Measurements from ENCODE around the gene HNMT.
"Not testable (repeated sequence)": the region's sequence is repeated elsewhere in the genome, so short reads cannot be mapped to it uniquely, and the experiment has no call there.

Gene HNMT

DNA sequence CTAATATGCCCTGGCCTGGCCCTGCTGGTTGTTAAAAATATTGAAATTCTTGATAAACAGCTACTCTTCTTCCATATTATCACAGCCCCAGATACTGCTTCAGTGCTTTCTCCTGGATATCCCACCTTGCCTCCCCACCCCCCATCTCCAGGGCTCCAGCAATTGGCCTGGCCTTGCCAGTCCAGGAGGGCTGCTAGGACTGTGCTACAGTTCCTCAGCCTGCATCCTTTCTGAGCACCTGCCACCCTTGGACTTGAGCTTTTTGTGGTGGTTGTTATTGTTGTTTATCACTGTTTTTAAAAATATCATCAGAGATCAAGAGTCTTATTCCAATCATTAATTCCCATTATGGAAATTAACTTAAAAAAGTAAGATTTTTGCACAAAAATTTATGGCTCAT is 13.5 kb downstream of the HNMT start:
- DNase-seq = no peak

DNA sequence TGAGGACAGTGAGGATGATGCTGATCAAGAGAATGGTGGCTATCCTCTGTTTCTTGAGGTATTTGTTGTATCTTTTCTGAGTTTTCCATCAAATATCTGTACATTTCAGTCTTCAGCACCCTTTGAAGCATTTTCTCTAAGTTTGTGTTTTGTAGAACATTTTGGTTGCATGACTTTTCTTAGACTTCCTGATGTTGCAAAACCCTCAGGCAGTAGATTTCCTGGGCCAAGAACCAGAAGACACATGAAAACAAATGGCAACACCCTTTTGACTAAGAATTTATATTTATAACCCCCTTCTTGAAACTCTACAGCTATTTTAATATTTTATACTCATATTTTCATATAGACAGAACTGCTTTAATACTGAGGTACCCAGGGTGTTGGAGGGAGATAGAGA is 16.2 kb downstream of the HNMT start:
- no peak for DNase-seq

DNA sequence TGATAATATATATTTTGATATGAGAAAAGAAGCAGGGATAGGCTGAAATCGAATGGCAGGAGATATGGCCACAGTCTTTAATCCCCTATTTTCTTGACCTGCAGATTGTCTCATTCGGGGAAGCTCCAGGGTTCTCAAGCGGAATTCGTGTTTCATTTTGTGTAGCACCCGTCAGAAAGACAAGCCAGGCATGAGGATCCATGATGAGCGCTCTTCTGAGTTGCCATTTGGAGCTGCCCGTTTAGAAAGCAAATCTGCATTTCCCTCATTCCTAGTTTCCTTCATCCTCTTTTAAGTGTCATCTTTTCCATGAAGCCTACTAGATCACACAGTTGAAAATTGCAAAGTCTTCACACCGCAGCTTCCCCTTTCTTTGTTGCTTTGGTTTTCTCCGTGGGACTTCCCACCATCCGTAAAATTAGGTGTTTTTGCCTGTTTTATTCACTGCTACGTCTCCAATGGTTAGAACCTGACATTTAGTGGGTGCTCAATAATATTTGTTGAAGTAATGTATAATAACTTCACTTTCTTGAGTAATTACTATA is 16.9 kb downstream of the HNMT start:
- DNase-seq = no peak

DNA sequence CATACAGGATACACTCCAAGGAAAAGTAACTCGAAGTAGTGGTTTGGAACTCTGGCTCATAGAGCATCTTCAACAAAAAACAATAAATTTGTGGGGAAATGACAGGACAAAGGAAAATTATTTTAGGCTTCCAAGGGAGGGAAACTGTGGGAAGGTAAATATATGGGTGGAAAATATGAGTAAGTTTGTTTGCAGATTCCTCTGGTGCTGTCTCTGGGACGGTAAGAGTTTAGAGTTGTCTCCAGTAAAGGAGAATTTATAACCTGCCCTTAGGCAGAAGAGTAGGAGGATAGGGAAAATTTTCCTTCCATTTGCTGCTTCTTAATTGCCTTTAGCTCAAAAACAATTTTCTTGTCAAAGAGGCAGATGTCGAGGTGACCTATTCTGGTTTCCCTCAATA is 19.3 kb downstream of the HNMT start:
- no peak for DNase-seq

DNA sequence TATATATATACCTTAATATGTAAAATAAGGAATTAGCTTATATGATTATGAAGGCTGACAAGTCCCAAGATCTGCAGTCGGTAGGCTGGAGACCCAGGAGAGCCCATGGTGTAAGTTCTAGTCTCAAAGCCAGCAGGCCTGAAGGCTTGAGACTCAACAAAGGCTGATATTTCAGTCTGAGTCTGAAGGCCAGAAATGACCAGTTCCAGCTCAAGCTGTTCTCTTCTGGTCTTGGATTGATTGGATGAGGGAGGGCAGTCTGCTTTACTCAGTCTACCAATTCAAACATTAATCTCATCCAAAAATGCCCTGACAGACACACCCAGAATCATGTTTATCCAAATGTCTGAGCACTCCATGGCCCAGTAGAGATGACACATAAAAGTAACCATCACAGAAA is 22.0 kb downstream of the HNMT start:
- no peak for DNase-seq

DNA sequence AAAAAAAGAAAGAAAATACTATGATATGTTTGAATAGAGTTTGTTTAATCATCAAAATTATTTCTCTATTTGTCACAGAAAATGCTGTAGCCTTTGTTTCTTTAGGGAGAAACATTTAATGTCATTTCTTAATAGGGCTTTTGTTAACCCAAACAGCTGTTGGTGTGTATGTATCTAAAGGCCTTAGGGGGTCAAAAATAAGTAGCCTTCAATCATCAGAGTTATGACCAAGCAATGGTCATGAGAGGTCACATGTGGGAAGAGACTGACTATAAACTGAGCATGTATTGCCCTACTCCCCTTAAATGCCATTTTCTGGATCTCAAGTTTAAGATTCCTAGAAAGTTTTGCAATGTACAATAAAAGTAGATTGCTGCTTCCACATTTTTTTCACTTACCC is 22.7 kb downstream of the HNMT start:
- no peak for DNase-seq

DNA sequence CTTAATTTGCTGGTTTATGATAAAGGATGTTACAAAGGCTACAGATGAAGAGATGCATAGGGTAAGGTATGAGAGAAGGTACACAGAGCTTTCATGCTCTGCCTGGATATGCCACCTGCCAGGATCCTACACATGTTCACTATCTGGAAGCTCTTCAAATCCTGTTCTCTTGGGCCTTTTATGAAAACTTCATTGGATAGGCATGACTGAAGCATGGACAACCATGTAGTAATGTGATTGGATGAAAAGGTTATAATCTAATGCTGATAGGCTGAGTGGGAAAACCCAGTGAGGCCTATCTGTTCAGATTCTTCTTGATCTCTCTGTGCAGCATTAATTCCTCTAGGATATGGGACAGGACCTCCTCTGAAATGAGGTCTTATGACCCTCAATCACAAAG is 26.8 kb downstream of the HNMT start:
- DNase-seq = no peak

DNA sequence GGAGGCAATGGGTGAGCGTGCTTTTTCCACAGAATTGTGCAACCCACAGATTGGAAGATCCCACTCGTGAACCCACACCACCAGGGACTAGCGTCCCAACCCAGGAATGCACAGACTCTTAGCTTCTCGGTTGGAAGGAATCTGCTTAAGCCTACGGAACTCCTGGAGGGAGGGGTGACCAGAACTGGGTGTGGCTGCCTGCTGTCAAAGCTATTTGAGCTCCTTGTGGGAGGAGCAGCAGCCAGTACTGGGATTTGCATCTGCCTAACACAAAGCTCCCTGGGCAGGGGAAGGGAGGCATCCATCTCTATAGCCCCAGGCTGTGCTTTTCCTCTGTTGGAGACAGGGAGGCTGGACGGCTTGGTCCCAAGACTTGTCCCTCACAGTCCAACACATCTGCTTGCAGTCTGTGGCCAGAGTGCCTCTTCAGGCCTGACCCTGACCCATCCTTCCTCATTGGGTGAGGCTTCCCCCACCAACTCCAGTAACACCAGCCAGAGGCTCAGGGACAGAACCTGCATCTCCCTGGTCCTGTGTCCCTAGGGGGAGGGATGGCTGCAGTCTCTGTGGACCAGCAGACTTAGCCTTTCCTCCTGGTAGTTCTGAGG is 27.9 kb downstream of the HNMT start:
- no peak for DNase-seq

DNA sequence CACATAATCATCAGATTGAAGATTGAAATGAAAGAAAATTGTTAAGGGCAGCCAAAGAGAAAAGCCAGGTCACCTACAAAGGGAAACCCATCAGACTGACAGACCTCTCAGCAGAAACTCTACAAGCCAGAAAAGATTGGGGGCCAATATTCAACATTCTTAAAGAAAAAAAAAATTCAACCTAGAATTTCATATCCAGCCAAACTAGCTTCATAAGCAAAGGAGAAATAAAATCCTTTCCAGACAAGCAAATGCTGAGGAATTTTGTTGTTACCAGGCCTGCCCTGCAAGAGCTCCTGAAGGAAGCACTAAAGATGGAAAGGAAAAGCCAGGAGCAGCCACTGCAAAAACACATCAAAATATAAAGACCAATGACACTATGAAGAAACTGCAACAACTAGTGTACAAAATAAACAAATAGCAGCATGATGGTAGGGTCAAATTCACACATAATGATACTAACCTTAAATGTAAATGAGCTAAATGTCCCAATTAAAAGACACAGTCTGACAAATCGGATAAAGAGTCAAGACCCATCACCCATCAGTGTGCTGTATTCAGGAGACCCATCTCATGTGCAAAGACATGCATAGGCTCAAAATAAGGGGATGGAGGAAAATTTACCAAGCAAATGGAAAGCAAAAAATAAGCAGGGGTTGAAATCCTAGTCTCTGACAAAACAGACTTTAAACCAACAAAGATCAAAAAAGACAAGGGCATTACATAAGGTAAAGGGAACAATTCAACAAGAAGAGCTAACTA is 29.6 kb downstream of the HNMT start:
- DNase-seq = not testable (repeated sequence)

DNA sequence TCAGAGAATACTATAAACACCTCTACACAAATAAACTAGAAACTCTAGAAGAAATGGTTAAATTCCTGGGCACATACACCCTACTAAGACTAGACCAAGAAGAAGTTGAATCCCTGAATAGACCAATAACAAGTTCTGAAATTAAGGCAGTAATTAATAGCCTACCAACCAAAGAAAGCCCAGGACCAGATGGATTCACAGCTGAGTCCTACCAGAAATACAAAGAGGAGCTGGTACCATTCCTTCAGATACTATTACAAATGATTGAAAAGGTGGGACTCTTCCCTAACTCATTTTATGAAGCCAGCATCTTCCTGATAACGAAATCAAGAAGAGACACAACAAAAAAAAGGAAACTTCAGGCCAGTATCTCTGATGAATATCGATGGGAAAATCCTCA is 31.1 kb downstream of the HNMT start:
- DNase-seq = not testable (repeated sequence)

DNA sequence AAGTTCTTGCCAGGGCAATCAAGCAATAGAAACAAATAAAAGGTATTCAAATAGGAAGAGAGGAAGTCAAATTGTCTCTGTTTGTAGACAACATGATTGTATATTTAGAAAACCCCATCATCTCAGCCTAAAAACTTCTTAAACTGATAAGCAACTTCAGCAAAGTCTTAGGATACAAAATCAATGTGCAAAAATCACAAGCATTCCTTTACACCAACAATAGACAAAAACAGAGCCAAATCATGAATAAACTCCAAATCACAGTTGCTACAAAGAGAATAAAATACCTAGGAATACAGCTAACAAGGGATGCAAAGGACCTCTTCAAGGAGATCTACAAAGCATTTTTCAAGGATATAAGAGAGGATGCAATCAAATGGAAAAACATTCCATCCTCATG is 31.9 kb downstream of the HNMT start:
- DNase-seq = not testable (repeated sequence)

DNA sequence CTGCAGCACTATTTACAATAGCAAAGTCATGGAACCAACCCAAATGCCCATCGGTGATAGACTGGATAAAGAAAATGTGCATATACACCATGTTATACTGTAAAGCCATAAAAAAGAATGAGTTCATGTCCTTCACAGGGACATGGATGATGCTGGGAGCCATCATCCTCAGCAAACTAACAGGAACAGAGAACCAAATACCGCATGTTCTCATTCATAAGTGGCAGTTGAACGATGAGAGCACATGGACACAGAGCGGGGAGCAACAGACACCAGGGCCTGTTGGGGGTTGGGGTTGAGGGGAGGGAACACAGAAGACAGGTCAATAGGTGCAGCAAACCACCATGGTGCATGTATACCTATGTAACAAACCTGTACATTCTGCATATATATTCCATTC is 33.5 kb downstream of the HNMT start:
- DNase-seq = no peak

DNA sequence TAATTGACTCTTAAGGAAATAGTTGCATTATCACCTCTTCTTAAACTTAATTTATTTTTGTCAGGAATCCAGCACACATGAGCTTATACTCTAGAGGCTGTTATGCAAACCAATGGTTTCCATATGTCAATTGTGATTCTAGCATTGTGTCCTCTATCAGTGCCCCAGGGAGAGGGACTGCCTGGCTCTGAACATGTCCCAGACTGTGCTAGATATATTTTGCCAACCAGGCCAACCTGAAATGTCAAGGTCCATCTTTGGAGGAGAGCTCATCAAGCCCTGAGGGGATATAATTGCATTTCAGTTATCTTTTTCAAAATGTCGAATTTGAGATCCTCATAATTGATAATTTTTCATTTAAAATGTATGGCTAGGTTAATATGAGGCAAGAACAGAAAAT is 34.2 kb downstream of the HNMT start:
- no peak for DNase-seq

DNA sequence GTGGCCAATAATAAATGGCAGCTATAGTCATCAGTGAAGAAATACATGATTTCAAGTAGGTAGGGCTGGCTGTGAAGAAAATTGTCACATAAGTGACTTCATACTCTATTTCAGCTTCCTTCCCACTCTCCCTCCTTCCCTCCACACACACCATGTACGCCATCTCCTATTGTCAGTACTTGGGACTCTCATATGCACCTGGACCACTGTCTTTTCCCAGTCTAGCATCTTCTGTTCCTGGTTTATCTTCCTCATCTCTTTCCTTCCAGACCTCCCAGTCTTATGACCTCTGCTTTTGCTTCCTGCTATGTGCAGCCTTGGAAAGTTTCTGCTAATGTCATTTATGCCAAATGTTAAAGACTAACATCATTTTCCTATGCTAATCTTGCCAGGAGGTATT is 35.0 kb downstream of the HNMT start:
- DNase-seq = no peak

DNA sequence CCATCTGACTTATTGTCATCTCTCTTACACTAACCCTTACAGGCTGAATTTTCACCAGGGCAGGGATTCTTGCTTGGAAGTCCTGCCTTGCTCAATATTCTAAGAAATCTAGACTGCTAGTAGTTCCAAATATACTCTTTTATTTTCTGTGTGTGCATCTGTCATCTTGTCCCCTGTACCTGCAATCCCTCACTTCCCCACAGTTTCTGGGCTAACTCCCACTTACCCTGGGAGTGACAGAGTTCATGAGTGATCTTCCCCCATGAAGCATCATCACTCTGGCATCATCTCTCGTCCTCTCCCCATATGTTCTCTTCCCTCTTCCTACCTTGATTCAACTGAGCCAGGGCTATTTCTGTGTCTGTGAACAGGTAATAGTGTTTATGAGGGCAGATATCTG is 35.7 kb downstream of the HNMT start:
- no peak for DNase-seq

DNA sequence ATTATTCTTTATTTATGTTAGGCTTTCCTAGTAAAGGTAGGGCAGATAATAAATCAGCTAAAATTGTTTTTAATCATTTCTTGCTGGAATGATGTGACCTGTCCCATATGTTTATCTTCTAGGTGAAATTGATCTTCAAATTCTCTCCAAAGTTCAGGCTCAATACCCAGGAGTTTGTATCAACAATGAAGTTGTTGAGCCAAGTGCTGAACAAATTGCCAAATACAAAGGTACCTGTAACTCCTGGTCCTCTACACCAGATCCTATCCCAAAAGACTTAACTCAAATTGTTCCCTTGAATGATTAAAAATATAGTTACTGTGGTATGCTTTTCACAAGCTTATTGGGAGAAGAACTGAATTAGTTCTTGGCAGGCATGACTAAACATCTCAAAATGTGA is 36.5 kb downstream of the HNMT start:
- no peak for DNase-seq

DNA sequence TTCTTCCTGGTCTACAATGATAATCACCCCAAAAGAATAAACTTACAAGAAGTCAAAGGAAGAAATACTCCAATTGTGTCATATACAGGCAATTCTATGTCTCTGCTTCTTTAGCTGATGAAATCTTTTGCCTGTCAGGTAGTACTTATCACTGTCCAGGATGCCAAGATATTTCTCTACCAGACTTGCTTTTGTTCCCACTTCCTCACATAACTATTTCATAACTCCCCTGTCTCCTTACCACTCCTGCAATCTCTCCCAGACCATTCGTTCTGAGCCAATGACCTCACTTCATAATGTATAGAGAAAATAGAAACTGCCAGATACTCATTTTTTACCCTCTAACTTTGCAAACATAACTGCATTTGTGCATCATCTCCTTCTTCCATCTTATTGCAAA is 39.1 kb downstream of the HNMT start:
- DNase-seq = no peak

DNA sequence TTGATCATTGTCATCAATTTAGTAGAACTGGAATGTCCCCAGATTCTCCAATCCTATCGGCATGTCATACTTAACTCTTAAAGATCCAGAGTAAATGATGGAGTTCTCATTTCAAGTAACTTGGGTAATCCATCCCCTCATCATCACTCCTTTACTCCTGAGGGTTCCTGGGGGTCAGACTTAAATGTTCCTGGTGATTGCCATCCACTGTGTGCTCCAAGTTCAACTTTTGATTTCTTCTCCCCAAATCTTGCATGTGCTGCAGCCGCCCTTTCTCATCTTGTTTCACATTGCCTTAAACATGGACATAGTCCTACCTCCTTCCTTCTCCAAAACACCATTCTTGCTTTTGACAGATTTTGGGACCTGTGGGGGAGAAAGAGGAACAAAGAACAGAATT is 43.2 kb downstream of the HNMT start:
- DNase-seq = no peak

DNA sequence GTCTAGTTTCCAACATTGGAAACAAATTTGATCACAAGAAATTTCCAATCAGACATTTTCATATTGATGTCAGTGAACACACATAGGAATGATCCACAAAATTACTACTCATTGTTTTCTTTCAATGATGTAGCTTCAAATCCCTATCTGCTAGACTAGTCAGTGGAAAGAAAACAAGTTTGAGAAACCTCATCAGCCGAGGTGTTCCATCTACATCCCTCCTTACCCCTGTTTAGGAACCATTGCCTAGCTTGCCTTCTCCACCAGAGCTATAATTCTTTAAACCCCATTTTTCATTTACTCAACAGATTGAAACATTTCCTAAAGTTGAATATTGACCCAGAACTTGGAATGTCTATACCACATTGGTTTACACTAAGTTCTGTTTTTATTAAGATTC is 45.3 kb downstream of the HNMT start:
- no peak for DNase-seq

DNA sequence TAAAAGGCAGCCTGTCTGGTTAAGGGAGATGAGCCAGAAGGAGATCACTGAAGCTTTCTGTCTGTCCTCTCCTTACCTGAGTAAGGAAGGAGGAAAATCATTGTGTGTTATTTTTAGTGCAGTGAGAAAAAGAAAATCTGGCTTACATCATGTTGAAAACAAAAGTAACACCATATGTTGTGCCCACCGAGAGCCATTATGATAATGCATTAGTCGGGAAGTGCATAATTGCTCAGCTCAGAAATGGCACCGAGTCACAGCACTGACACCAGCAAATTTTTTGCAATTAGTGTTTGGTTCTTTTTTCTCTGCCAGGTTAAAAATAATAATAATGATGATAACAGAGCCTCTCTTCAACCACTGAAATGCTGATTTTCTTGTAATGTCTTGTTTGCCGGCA is 46.6 kb downstream of the HNMT start:
- DNase-seq = no peak

DNA sequence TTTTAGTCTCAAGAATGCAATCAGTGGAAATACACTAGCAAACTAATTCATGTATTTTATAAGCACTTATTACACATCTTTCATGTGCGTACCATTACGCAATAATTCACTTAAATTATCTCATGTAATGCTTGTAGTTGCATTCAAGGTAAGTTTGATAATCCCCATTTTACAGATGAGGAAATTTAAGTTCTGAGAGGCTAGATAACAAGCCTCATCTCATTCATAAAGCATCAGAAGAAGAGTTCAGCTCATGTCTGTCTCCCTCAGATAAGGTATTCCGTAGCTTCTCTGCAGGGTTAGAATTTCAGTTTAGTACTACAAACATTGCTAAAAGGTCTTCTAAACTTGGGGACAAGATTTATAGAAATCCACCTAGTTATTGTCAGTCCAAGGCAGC is 47.8 kb downstream of the HNMT start:
- DNase-seq = no peak

DNA sequence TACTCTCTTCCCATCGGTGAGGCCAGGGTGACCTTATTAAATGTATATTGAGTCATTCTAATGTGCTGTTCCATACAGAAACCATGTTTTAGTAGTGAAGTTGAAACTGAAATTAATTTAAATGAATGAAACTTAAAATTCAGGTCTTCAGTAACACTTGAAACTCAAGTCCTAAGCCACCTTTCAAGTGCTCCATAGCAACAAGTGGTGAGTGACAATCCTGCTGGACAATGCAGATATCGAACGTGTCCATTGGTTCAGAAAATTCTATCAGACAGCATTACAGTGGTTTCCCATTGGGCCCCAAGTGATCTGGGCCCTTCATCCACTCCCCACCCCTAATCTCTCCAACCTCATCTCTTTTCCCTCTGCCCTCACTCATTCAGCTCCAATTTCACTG is 48.7 kb downstream of the HNMT start:
- DNase-seq = no peak

DNA sequence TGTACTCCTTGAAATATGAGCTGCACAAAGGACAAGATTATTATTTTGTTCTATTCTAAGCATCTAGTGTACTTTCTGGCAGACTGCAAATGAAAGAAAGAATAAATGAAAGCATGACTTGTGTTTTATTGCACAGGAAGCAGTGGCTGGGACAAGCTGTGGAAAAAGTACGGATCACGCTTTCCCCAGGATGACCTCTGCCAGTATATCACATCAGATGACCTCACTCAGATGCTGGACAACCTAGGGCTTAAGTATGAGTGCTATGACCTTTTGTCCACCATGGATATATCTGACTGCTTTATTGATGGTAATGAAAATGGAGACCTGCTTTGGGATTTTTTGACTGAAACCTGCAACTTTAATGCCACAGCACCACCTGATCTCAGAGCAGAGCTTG is 49.4 kb downstream of the HNMT start:
- DNase-seq = no peak

DNA sequence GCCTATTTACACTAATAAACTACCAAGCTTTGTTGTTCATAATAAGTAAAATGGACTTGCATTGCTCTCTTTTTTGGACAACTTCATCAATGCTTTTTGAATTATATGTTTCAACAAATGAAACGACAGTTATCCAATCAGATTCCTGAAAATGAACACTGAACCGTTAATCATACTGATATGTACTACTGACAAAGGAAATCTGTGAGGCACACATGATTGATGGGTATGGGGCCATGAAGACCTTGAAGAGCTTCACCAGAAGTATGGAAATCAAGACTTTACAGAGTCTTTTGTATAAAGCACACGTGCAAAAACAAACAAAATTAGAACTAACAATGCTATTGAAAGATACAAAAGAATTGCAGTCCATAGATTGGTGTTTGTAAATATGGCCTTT is 51.2 kb downstream of the HNMT start:
- DNase-seq = no peak

All from activated gamma-delta T cell treated with Interleukin-2 at 50 U/mL for 16 hours (primary cell).